ENCODE measurements around the gene FXYD6.
"Not testable (repeated sequence)": the region's sequence is repeated elsewhere in the genome, so short reads cannot be mapped to it uniquely, and the experiment has no call there.

FXYD6 gene

GRCh38 chr11:117872975-117873827 lies 3.3 kb downstream of the FXYD6 start:
- no peak for DNase-seq
- intact Hi-C loops (cut with DNase I) = no loop called here

DNA sequence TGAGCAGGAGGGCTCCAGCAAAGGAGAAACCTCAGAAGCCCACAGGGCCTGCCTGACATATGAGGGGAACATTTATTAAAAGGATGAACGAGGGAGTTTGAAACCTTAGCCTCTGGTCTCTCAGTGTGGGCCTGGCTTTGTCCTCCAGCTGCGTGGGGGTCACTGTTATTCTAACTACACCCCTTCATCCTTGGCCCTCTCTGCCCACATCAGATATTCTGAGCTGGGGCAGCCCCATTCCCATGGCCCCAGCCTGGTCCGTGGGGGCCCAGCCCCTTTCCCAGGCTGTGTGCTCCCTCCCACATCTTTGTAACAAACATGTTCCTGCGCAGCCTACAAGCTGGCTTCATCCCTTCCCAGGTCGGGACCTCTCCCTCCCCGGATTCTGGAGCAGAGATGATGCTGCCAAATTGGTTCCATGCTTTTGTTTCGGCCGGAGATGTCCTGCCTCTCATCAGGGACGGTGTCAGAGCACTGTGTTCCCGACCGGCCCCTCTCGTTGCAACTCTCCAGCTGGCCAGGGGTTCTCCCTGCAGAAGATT lies 4.0 kb downstream of the FXYD6 start:
- intact Hi-C loops (cut with DNase I) = no loop called here
- peak in 1 of 10 donors; percentile 67 for DNase-seq

GRCh38 chr11:117871784-117872183 lies 4.7 kb downstream of the FXYD6 start:
- no peak for DNase-seq

DNA sequence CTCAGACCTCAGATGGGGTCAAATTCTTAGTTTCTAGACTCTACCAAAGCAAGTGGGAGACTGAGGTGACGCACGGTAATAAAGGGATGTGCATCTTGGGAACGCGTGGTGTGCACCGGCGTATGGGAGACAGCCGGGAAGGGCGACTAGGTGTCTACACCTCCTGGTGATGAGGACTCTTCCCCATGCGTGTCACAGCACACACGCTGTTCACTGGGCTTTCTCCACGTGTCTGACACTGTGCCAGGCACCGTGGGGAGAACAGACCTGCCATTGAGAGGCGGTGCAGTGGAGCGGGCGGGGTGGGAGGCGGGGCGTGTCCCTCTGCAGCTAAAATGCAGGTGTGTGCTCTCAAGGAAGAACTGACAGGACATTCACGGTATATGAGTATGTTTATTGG lies 5.3 kb downstream of the FXYD6 start:
- intact Hi-C loops (cut with DNase I) = no loop called here
- DNase-seq = peak in 1 of 10 donors; percentile 72

More at GRCh38 chr11:117871784-117872183, 4.7 kb downstream of the FXYD6 start:
- intact Hi-C loops (cut with DNase I) = no loop called here

GRCh38 chr11:117870103-117870952 lies 6.1 kb downstream of the FXYD6 start:
- peak in 4 of 10 donors; percentile 62 to 93 (median 74) for DNase-seq
- intact Hi-C loops (cut with DNase I) = no loop called here

GRCh38 chr11:117869604-117870003 lies 6.9 kb downstream of the FXYD6 start:
- intact Hi-C loops (cut with DNase I) = no loop called here
- no peak for DNase-seq

- intact Hi-C loops (cut with DNase I) = no loop called here
- DNase-seq = no peak
These were observed 7.5 kb downstream of the FXYD6 start for GRCh38 chr11:117868815-117869561.

- intact Hi-C loops (cut with DNase I) = no loop called here
- DNase-seq = no peak
These were observed 8.4 kb downstream of the FXYD6 start for GRCh38 chr11:117868088-117868487.

DNA sequence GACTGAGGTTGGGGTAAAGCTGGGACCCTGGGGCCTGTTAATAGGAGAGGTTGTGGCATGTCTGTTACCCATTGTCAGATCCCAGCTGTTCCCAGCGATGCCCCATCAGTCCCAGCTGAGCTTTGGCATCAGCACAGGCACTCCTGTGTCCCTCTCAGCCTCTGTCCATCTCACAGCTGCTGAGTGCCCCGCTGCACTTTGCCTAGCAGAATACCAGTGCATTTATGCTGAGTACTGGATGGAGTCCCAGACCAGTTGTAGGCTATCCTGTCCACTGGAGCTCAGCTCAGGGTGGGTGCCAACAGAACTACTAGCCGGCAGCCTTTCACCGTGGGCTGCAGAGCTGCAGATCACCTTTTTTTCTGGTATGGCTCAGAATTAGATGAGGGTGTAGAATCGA lies 9.9 kb downstream of the FXYD6 start:
- DNase-seq = peak in 5 of 10 donors; percentile 65 to 92 (median 81)
- intact Hi-C loops (cut with DNase I) = no loop called here

- DNase-seq; intact Hi-C loops (cut with DNase I): not testable (repeated sequence)
These were observed 10.9 kb downstream of the FXYD6 start for GRCh38 chr11:117865546-117865945.

DNA sequence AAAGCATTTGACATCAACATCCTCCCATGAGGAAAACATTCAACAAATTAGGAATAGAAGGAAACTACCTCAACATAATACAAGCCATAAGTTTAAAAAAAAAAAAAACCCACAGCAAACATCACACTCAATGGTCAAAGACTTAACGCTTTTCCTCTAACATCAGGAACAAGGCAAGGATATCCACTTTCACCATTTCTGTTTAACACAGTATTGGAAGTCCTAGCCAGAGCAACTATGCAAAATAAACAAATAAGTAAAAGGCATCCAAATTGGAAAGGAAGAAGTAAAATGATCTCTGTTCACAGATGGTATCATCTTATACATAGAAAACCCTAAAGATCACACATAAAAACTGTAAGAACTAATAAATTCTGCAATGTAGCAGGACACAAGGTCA lies 13.1 kb downstream of the FXYD6 start:
- no peak for DNase-seq
- intact Hi-C loops (cut with DNase I) = no loop called here

DNA sequence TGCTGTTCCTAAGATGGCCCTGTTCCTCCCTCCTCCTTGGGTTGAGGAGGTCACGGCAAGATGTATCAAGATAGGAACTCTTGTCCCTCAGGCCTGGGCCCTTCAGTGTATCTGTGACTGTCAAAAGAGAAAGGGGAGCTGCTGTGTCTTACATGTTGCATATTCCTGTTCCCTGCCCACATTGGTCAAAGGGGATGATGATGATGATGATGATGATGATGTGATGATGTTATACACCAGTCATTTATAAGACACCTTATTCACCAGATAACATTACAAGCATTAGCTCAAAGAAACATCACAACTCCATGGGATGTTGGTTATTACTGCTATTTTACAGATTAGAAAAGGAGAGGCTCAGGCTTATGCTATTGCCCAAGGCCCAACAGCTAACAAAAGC lies 13.7 kb downstream of the FXYD6 start:
- intact Hi-C loops (cut with DNase I) = no loop called here
- DNase-seq = no peak

DNA sequence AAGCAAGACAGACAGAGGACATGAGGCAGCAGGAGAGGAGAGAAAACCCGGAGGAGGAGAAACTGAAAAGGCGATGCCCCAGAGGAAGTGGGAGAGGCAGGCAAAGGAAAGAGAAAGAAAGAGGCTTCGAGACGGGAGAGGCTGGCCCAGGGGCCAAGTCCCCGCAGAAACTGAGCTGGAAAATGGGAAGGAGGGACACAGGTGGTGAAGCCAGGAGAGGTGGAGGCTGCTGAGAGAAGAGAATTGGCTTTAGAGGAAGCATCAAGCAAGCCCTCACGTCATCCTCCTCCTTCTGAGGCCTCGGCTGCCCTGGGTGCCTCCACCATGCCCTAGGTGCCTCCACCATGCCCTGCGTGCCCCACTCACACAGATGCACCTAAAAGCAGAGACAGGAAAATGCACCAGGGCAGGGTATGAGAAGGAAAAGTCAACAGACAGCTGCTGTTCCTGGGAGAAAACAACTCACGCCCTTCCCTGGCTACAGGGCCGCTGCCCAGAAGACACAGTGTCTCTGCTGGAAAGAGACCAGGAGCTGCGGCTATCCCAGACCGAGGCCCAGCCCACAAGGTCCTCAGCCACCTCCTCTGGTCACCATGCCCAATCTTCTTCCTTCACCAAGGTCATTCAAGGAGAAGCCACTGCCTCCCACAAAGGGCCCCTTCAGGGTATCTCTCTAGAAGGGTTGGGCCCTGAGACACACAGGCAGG lies 14.3 kb downstream of the FXYD6 start:
- peak in 1 of 10 donors; percentile 37 for DNase-seq
- intact Hi-C loops (cut with DNase I) = no loop called here

GRCh38 chr11:117861151-117862018 lies 15.1 kb downstream of the FXYD6 start:
- DNase-seq = peak in 3 of 10 donors; percentile 46 to 85 (median 81)

GRCh38 chr11:117860139-117860538 lies 16.3 kb downstream of the FXYD6 start:
- intact Hi-C loops (cut with DNase I) = no loop called here
- peak in 1 of 10 donors; percentile 43 for DNase-seq

More at GRCh38 chr11:117861151-117862018, 15.1 kb downstream of the FXYD6 start:
- intact Hi-C loops (cut with DNase I) = no loop called here

DNA sequence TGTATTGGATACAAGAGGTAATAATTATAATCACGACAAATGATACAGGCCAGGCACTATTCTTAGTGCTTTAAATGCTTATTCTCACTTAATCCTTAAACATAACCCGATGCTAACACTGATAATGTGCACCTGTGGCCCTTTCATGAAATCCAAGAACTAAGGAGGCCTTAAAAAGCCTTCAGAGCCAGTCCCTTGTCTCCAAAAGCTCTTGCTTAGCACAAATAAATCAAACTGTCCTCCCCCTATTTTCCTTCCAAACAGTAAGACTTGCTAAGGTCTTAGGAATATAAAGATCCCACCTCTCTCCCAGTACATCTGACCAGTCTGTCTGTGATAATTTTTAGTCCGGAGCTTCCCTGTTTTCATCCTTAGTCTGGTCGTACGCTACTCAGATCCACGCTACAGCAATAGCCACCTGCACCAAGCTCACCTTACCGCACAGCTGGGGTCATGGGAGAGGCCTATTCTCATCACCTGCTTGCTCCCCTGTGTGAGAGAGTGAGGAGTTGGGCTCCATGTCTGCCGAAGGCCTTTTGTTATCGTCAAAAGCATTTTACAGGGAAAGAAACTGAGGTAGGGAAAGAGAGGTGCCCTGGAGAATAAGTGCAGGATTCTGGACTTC lies 16.9 kb downstream of the FXYD6 start:
- intact Hi-C loops (cut with DNase I) = no loop called here
- peak in 1 of 10 donors; percentile 20 for DNase-seq

DNA sequence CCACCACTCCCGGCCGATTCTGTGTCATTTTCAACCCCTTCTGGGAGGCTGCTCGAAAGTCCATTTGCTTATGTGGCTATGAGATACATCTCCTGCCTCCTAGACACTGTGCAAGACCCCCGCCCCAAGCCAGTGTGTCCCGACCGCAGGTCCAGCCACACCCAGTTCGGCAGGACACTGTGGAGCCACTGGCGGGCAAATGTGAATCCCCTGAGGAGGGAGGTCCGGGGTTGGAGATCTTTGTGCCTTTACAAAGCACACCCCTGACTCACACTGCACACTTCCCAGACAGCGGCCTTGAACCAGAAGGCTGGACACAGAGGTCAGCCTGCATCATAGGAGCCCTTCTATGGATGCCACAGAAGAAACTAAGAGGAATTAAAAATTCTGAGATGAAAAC lies 17.4 kb downstream of the FXYD6 start:
- DNase-seq = peak in 1 of 10 donors; percentile 58
- intact Hi-C loops (cut with DNase I) = no loop called here

- DNase-seq = peak in 1 of 10 donors; percentile 65
These were observed 18.6 kb downstream of the FXYD6 start for GRCh38 chr11:117857734-117858414.

More at GRCh38 chr11:117857734-117858414, 18.6 kb downstream of the FXYD6 start:
- intact Hi-C loops (cut with DNase I) = no loop called here

All from posterior cingulate gyrus (tissue), 11 donors.